Measurements from ENCODE around the gene SLC38A2.

- TF ChIP-seq CTCF (conservative IDR thresholded peaks at IDR 0.05; ENCODE audit: low read depth, low read length): no peak
- no peak for TF ChIP-seq POLR2A (IDR thresholded peaks at IDR 0.05; ENCODE audit: low read depth, low read length)
- TF ChIP-seq CEBPB (IDR thresholded peaks at IDR 0.05; ENCODE audit: low read depth, low read length): no peak
- no peak for TF ChIP-seq MAZ (IDR thresholded peaks at IDR 0.05; ENCODE audit: borderline replicate concordance, low read depth, low read length)
- TF ChIP-seq FOS (IDR thresholded peaks at IDR 0.05; ENCODE audit: low read depth, low read length): no peak
- no peak for TF ChIP-seq RFX5 (IDR thresholded peaks at IDR 0.05; ENCODE audit: low read depth, low read length)
- no peak for TF ChIP-seq BHLHE40 (IDR thresholded peaks at IDR 0.05; ENCODE audit: low read depth, low read length)
- TF ChIP-seq RAD21 (IDR thresholded peaks at IDR 0.05; ENCODE audit: low read length): no peak
These were observed 37.9 kb upstream of the SLC38A2 start for GRCh38 chr12:46410495-46410894.

Measured in IMR-90 (cell line).